Measurements from ENCODE around the gene MACF1.

GRCh38 chr1:39381839-39382238 is 177.3 kb downstream of the MACF1 start:
- TF ChIP-seq POLR2A (IDR thresholded peaks at IDR 0.05) (no peak), CTCF (IDR thresholded peaks at IDR 0.05 in 4 of 5, conservative IDR thresholded peaks at IDR 0.05 in 1 of 5) (no peak)

All from gastrocnemius medialis (tissue), 4 donors.